RWPE1 (cell line): ENCODE results near the gene TMEM232.

Experiments
- CTCF ChIA-PET: fragments of 350-600 bp; sonication (Branson Sonifier 250); formaldehyde crosslinking; extraction: SDS; loops from one replicate; lab custom pipeline; 2021; lab: Yijun Ruan, JAX
- POLR2A ChIA-PET: fragments of 400-600 bp; formaldehyde crosslinking; extraction: SDS; loops from one replicate; lab custom pipeline; 2020; ENCODE audit warnings: antibody characterized with exemption; ENCODE audit not compliant: low non-redundant PET; lab: Yijun Ruan, JAX
- DNase-seq: peaks from one replicate; pipeline ENCODE4 v3.0.0; 2012; ENCODE audit warnings: low spot score
- H3K27ac ChIP-seq: fragments of 450-650 bp; 2 replicates; pipeline ENCODE4 v1.5.1; 2017
- CTCF ChIP-seq: fragments of 450-650 bp; conservative IDR thresholded peaks from 2 replicates; pipeline ENCODE4 v1.5.1; 2017; ENCODE audit warnings: low read depth, mild to moderate bottlenecking

The TMEM232 gene

GRCh38 chr5:110463106-110463505, 263.4 kb downstream of the TMEM232 start:
- POLR2A ChIA-PET = no interaction called here
- CTCF ChIA-PET = no interaction called here
- no peak for DNase-seq
- H3K27ac ChIP-seq = no peak overlapping the region
- no peak for TF ChIP-seq CTCF

- DNase-seq = no peak
- POLR2A ChIA-PET = no interaction called here
- CTCF ChIA-PET = no interaction called here
- no peak overlapping the region for H3K27ac ChIP-seq
- TF ChIP-seq CTCF = no peak
These were observed 265.6 kb downstream of the TMEM232 start for GRCh38 chr5:110460837-110461236.

GRCh38 chr5:110458313-110458712, 268.2 kb downstream of the TMEM232 start:
- POLR2A ChIA-PET = interaction anchor here (0.6 kb wide), 1 partner anchor 94 kb away, joined by 3 read pairs; no protein-coding TSS in a partner anchor

GRCh38 chr5:110442856-110443255, 283.6 kb downstream of the TMEM232 start:
- CTCF ChIA-PET = no interaction called here
- POLR2A ChIA-PET = no interaction called here
- DNase-seq = no peak
- no peak overlapping the region for H3K27ac ChIP-seq
- no peak for TF ChIP-seq CTCF

More at GRCh38 chr5:110458313-110458712, 268.2 kb downstream of the TMEM232 start:
- H3K27ac ChIP-seq = no peak overlapping the region
- CTCF ChIA-PET = no interaction called here
- DNase-seq = no peak
- no peak for TF ChIP-seq CTCF

- peak; percentile 26 for TF ChIP-seq CTCF
- CTCF ChIA-PET = no interaction called here
- no peak overlapping the region for H3K27ac ChIP-seq
- POLR2A ChIA-PET = no interaction called here
- peak; percentile 31 for DNase-seq
These were observed 285.4 kb downstream of the TMEM232 start for GRCh38 chr5:110441035-110441434.

GRCh38 chr5:110440058-110440457, 286.4 kb downstream of the TMEM232 start:
- H3K27ac ChIP-seq = no peak overlapping the region
- POLR2A ChIA-PET = no interaction called here
- DNase-seq = no peak
- CTCF ChIA-PET = no interaction called here
- TF ChIP-seq CTCF = no peak
